WTC11 (cell line): Measurements from ENCODE around the gene PLPP2. TPM values are rescaled to one million over a fixed set of nuclear protein-coding genes. Genes with fewer than 3 reads are reported as not detected.

ENCODE experiments used
- total RNA-seq: library from RNA; stranded (reverse); gene quantifications from 3 replicates; pipeline ENCODE4 v1.2.3, GENCODE V29; 2021

Gene PLPP2
- total RNA-seq, 1 experiment from 2014 or later: 78.7 TPM

Other genes with a start within 250 kb of the PLPP2 start
- gene OR4F17, start 184.3 kb downstream of the PLPP2 start, total RNA-seq: 0.22 to 0.25 TPM in 2 of 3 replicates, not detected in the other
- gene MIER2, start 53.4 kb upstream of the PLPP2 start, total RNA-seq: 56.3 to 63.6 TPM (median 60.9 TPM) in 3 replicates
- 6.6 to 9.8 TPM (median 7.9 TPM) in 3 replicates for gene C2CD4C, start 117.7 kb upstream of the PLPP2 start, total RNA-seq
- 8.4 to 9.8 TPM (median 9.0 TPM) in 3 replicates for gene SHC2, start 169.6 kb upstream of the PLPP2 start, total RNA-seq
- 3.2 to 4.7 TPM (median 3.9 TPM) in 3 replicates for gene MADCAM1, start 205.1 kb upstream of the PLPP2 start, total RNA-seq
- gene TPGS1, start 216.1 kb upstream of the PLPP2 start, total RNA-seq: 14.3 to 18.8 TPM (median 14.9 TPM) in 3 replicates
- 124 to 129 TPM (median 126 TPM) in 3 replicates for gene CDC34, start 240.4 kb upstream of the PLPP2 start, total RNA-seq